ENCODE measurements around the gene GRIN3A.
"Not testable (repeated sequence)": the region's sequence is repeated elsewhere in the genome, so short reads cannot be mapped to it uniquely, and the experiment has no call there.

The GRIN3A gene

GRCh38 chr9:101585740-101586139 lies 152.7 kb downstream of the GRIN3A start:
- no peaks in the 10 kb centered on the region for H3K27me3 Mint-ChIP-seq
- no peak for ATAC-seq
- no peak overlapping the region for H3K4me3 Mint-ChIP-seq
- H3K27ac Mint-ChIP-seq, result no peak overlapping the region
- H3K4me1 Mint-ChIP-seq, result no peaks in the 10 kb centered on the region
- H3K9me3 Mint-ChIP-seq, result no peaks in the 10 kb centered on the region
- no peaks in the 10 kb centered on the region for H3K36me3 Mint-ChIP-seq

- H3K36me3 Mint-ChIP-seq, result peaks cover 4% of the 10 kb centered on the region
- H3K4me3 Mint-ChIP-seq, result no peak overlapping the region
- H3K4me1 Mint-ChIP-seq, result peaks cover 15% of the 10 kb centered on the region
- no peak for ATAC-seq
- H3K27ac Mint-ChIP-seq, result no peak overlapping the region
- no peaks in the 10 kb centered on the region for H3K9me3 Mint-ChIP-seq
- no peaks in the 10 kb centered on the region for H3K27me3 Mint-ChIP-seq
These were observed 155.9 kb downstream of the GRIN3A start for GRCh38 chr9:101582553-101582952.

GRCh38 chr9:101579711-101580545 lies 158.5 kb downstream of the GRIN3A start:
- no peak overlapping the region for H3K4me3 Mint-ChIP-seq
- no peak overlapping the region for H3K27ac Mint-ChIP-seq
- H3K4me1 Mint-ChIP-seq, result peaks cover 19% of the 10 kb centered on the region
- no peaks in the 10 kb centered on the region for H3K27me3 Mint-ChIP-seq
- ATAC-seq, result no peak
- H3K9me3 Mint-ChIP-seq, result no peaks in the 10 kb centered on the region
- H3K36me3 Mint-ChIP-seq, result peaks cover 4% of the 10 kb centered on the region

- Mint-ChIP-seq H3K9me3 (no peaks in the 10 kb centered on the region), H3K36me3 (peaks cover 4% of the 10 kb centered on the region), H3K27me3 (no peaks in the 10 kb centered on the region), H3K4me1 (peaks cover 19% of the 10 kb centered on the region), H3K4me3 (no peak overlapping the region), H3K27ac (peak overlapping the region; percentile 36)
- peak; percentile 78 for ATAC-seq
These were observed 160.1 kb downstream of the GRIN3A start for GRCh38 chr9:101578378-101578777.

GRCh38 chr9:101574731-101575333 lies 163.6 kb downstream of the GRIN3A start:
- H3K36me3 Mint-ChIP-seq, result peaks cover 7% of the 10 kb centered on the region
- H3K27me3 Mint-ChIP-seq, result no peaks in the 10 kb centered on the region
- no peak overlapping the region for H3K4me3 Mint-ChIP-seq
- no peak for ATAC-seq
- H3K9me3 Mint-ChIP-seq, result no peaks in the 10 kb centered on the region
- H3K27ac Mint-ChIP-seq, result no peak overlapping the region
- H3K4me1 Mint-ChIP-seq, result peaks cover 19% of the 10 kb centered on the region

- Mint-ChIP-seq H3K4me1 (peaks cover 4% of the 10 kb centered on the region), H3K27me3 (no peaks in the 10 kb centered on the region), H3K36me3 (peaks cover 20% of the 10 kb centered on the region), H3K27ac (no peak overlapping the region), H3K9me3 (no peaks in the 10 kb centered on the region), H3K4me3 (no peak overlapping the region)
- no peak for ATAC-seq
These were observed 166.1 kb downstream of the GRIN3A start for GRCh38 chr9:101572316-101572715.

- Mint-ChIP-seq H3K4me3 (no peak overlapping the region), H3K36me3 (peaks cover 31% of the 10 kb centered on the region)
These were observed 167.3 kb downstream of the GRIN3A start for GRCh38 chr9:101571114-101571513.

GRCh38 chr9:101569741-101570501 lies 168.5 kb downstream of the GRIN3A start:
- H3K27me3 Mint-ChIP-seq, result no peaks in the 10 kb centered on the region
- no peak for ATAC-seq
- peaks cover 41% of the 10 kb centered on the region for H3K36me3 Mint-ChIP-seq
- H3K9me3 Mint-ChIP-seq, result no peaks in the 10 kb centered on the region
- H3K4me1 Mint-ChIP-seq, result no peaks in the 10 kb centered on the region
- H3K4me3 Mint-ChIP-seq, result no peak overlapping the region
- H3K27ac Mint-ChIP-seq, result no peak overlapping the region

More at GRCh38 chr9:101571114-101571513, 167.3 kb downstream of the GRIN3A start:
- Mint-ChIP-seq H3K9me3 (no peaks in the 10 kb centered on the region), H3K27me3 (no peaks in the 10 kb centered on the region), H3K27ac (no peak overlapping the region), H3K4me1 (no peaks in the 10 kb centered on the region)
- ATAC-seq, result no peak

GRCh38 chr9:101567725-101568350 lies 170.6 kb downstream of the GRIN3A start:
- Mint-ChIP-seq H3K4me3 (no peak overlapping the region), H3K4me1 (no peaks in the 10 kb centered on the region), H3K36me3 (peaks cover 62% of the 10 kb centered on the region), H3K9me3 (no peaks in the 10 kb centered on the region), H3K27me3 (no peaks in the 10 kb centered on the region), H3K27ac (no peak overlapping the region)
- ATAC-seq, result no peak

- Mint-ChIP-seq H3K4me3 (no peak overlapping the region), H3K27ac (no peak overlapping the region), H3K27me3 (no peaks in the 10 kb centered on the region), H3K9me3 (no peaks in the 10 kb centered on the region), H3K4me1 (no peaks in the 10 kb centered on the region), H3K36me3 (peaks cover 69% of the 10 kb centered on the region)
- ATAC-seq, result no peak
These were observed 171.3 kb downstream of the GRIN3A start for GRCh38 chr9:101566904-101567724.

- no peak overlapping the region for H3K27ac Mint-ChIP-seq
- ATAC-seq, result no peak
- H3K9me3 Mint-ChIP-seq, result no peaks in the 10 kb centered on the region
- peaks cover 89% of the 10 kb centered on the region for H3K36me3 Mint-ChIP-seq
- no peak overlapping the region for H3K4me3 Mint-ChIP-seq
- H3K27me3 Mint-ChIP-seq, result no peaks in the 10 kb centered on the region
- peaks cover 4% of the 10 kb centered on the region for H3K4me1 Mint-ChIP-seq
These were observed 174.2 kb downstream of the GRIN3A start for GRCh38 chr9:101564252-101564651.

- ATAC-seq, result no peak
- Mint-ChIP-seq H3K4me1 (peaks cover 11% of the 10 kb centered on the region), H3K9me3 (no peaks in the 10 kb centered on the region), H3K4me3 (no peak overlapping the region), H3K27me3 (no peaks in the 10 kb centered on the region), H3K36me3 (peaks cover 95% of the 10 kb centered on the region), H3K27ac (no peak overlapping the region)
These were observed 175.5 kb downstream of the GRIN3A start for GRCh38 chr9:101562966-101563365.

GRCh38 chr9:101561740-101562139 lies 176.7 kb downstream of the GRIN3A start:
- no peak overlapping the region for H3K4me3 Mint-ChIP-seq
- ATAC-seq, result no peak
- no peak overlapping the region for H3K27ac Mint-ChIP-seq
- peaks cover 95% of the 10 kb centered on the region for H3K36me3 Mint-ChIP-seq
- peaks cover 2% of the 10 kb centered on the region for H3K9me3 Mint-ChIP-seq
- H3K4me1 Mint-ChIP-seq, result peaks cover 11% of the 10 kb centered on the region
- no peaks in the 10 kb centered on the region for H3K27me3 Mint-ChIP-seq

- not testable (repeated sequence) for H3K4me1 Mint-ChIP-seq, H3K27ac Mint-ChIP-seq, H3K27me3 Mint-ChIP-seq, ATAC-seq, H3K4me3 Mint-ChIP-seq, H3K9me3 Mint-ChIP-seq
- peaks cover 84% of the 10 kb centered on the region for H3K36me3 Mint-ChIP-seq
These were observed 188.9 kb downstream of the GRIN3A start for GRCh38 chr9:101549472-101550098.
